Myocyte (in vitro differentiated cells): ENCODE measurements around the gene PDGFC. TPM values are rescaled to one million over a fixed set of nuclear protein-coding genes. Genes with fewer than 3 reads are reported as not detected.
"Not testable (repeated sequence)": the region's sequence is repeated elsewhere in the genome, so short reads cannot be mapped to it uniquely, and the experiment has no call there.

Experiments
- DNase-seq: peaks from one replicate; pipeline ENCODE4 v3.0.0-alpha.2; 2012; ENCODE audit warnings: low read depth
- total RNA-seq: library from RNA; depleted of rRNA; stranded (reverse); fragments of >200 nt; gene quantifications from 2 replicates; pipeline ENCODE4 v1.2.3, GENCODE V29; 2014

Gene PDGFC
- total RNA-seq, 1 donor from 2014 or later, result 49.5 TPM

- no peak for DNase-seq
Observed at GRCh38 chr4:156952078-156952759, 19.4 kb downstream of the PDGFC start.

DNA sequence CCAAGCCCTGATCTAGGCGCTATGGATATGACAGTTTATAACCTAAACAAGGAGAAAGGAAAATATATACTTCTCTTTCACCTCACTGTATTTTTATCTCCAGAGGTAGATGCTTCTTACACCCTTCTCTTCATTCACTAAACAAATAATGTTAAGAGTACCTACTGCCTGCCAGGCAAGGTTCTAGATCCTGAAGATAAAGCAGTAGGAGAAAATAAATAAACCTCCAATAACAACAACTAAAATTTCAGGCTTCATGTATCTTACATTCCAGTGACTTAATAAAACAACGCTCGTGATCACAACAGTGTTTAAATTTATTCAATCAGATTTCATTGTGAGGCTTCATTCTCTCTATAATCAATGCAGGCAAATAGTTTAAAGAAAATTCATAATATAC, 20.7 kb downstream of the PDGFC start:
- no peak for DNase-seq

DNA sequence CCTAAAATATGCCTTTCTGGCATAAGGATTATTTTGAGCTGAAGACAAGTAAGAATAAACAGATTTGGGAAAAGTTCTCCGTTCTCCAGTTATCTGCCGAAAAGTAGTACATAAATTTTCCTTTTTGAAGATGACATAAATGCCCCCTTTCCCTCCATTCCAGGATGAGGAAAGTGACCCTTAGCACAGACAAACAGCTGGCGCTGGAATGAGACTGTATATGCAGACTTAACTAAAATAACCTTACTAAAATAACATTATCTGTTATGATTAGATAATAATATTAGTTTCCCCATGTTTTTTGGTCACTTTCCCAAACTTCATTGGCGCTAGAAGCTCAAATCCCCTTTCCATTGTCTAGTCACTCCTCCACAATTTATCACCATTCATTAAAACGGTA, 21.5 kb downstream of the PDGFC start:
- no peak for DNase-seq

- DNase-seq, result no peak
Observed at GRCh38 chr4:156949373-156949814, 22.2 kb downstream of the PDGFC start.

- DNase-seq, result no peak
Observed at GRCh38 chr4:156948738-156949137, 22.9 kb downstream of the PDGFC start.

- no peak for DNase-seq
Observed at GRCh38 chr4:156948133-156948532, 23.5 kb downstream of the PDGFC start.

- DNase-seq, result peak; percentile 78
Observed at GRCh38 chr4:156946516-156947424, 24.8 kb downstream of the PDGFC start.

GRCh38 chr4:156945532-156945931, 26.1 kb downstream of the PDGFC start:
- DNase-seq, result no peak

DNA sequence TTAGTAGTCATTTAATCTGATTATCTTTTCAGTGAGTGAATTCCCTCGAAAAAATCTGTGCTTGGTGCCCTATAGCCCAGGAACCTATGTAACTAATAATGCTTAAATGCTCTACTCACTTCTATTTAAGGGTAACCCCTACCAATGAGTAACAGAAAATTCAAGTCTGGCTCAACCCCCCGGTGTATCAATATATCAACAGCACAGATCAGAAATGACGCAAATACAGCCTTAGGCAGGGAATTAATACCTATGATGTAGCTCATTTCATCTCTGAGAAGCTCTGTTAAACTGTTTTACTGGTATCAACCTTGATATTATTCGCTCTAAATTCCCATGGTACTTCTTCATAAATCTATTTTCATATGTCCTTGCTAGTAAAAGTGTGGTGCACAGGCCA, 28.6 kb downstream of the PDGFC start:
- DNase-seq, result no peak

- peak; percentile 73 for DNase-seq
Observed at GRCh38 chr4:156941940-156942548, 29.6 kb downstream of the PDGFC start.

DNA sequence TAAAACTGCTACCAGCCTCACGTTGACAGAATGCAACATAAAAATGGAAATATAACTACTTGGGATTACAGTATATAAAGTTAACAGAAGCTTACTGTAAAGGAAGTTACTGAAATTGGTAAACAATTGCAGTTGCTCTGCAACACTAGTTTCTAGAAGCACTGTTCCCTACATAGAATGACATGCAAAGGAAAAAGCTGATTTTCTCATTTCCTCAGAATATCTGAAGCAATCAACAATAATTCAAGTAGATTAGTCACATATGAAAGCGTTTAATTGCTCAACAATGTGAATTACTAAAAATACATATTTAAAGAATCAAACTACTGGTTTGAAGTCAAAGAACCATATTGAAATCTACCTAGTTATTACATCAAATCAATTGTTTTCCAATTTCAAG, 31.8 kb downstream of the PDGFC start:
- no peak for DNase-seq

DNA sequence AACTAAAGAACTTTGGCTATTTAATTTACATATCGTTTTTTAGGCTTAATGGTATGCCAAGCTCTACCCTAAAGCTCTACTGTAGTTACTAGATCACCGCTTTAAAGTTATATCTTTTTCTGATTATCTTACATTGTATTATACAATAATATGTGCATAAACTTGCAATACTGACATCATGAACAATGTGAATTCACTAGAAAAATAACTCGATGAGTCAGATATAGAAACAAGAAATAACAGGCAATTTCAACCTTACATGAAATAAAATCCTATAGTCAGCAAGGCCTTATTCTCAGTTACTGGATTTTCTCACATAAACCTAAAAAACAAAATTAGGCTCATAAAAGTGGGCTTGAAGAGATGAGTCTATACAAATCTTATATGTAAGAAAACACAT, 32.5 kb downstream of the PDGFC start:
- no peak for DNase-seq

GRCh38 chr4:156934259-156934635, 37.4 kb downstream of the PDGFC start:
- DNase-seq, result no peak

DNA sequence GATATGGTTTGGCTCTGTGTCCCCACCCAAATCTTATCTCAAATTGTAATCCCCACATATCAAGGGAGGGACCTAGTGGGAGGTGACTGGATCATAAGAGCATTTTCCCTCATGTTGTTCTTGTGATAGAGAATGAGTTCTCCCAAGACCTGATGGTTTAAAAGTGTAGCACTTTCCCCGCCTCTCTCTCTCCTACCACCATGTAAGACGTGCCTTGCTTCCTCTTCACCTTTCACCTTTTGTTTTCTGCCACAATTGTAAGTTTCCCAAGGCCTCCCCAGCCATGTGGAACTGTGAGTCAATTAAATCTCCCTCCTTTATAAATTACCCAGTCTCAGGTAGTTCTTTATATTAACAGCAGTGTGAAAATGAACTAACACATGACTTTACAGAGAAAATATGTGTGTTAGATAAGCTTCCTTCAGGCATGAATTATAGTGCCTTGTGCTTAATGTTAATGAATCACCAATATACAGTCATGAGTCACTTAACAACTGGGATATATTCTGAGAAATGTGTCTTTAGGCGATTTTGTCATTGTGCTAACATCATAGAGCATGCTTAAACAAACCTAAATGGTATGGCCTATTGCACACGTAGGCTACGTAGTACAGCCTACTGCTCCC, 37.9 kb downstream of the PDGFC start:
- no peak for DNase-seq

- not testable (repeated sequence) for DNase-seq
Observed at GRCh38 chr4:156932360-156932759, 39.2 kb downstream of the PDGFC start.

GRCh38 chr4:156931267-156931666, 40.3 kb downstream of the PDGFC start:
- DNase-seq, result peak; percentile 56

DNA sequence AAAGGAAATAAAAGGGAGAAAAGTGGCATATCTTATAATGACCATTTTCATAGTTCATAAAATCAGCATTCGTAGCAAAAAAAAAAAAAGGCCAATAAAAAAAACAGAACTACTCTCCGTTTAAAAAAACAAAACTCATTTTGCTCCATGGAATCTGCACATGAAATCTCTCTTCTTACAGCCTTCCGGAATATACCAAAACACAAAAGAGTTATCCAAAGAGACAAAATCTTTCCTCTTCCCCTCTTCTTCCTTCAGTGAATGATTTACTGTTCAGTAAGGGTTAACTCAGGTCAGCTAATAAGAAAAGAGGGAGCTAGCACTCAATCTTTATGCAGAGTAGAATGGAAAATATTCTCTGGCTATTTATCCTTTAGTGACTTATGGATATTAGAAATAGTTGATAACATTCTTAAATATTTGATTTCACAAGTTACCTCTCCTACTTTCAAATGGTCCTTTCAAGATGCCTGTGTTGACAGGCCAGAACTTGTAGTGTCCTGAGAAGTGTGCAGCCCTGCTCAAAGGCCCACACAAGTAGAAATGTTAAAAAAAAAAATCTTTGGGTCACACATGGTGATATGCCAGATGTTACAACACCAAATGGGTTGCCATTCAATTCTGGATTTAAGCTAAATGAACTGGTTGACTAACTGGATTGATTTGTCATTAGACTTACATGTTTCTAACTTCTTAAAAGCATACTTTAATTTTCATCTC, 42.1 kb downstream of the PDGFC start:
- no peak for DNase-seq

DNA sequence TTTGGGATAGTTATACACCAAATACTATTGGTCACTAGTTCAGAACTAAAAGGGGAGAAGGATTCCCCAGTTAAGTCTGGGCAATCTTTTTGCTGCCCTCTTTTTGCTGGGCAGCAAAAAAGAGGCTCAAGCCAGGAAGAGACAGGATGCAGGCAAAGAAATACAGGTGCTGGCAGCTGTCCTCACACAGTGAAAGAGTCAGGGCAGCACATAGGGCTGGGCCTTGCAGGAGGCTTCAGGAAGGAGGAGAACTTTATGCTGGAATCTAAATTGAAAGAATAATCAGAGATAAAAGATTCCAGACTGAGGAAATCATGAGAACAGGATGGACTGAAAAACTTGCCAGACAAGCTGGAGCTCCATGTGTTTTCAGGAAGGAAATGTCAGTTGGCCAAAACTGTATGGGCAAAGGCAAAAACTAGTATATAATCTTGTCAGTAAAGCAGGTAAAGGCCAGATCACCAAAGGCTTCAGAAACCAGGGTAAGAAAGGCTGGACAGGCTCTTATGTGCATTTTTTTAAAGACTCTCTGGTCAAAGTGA, 46.8 kb downstream of the PDGFC start:
- DNase-seq, result no peak

DNA sequence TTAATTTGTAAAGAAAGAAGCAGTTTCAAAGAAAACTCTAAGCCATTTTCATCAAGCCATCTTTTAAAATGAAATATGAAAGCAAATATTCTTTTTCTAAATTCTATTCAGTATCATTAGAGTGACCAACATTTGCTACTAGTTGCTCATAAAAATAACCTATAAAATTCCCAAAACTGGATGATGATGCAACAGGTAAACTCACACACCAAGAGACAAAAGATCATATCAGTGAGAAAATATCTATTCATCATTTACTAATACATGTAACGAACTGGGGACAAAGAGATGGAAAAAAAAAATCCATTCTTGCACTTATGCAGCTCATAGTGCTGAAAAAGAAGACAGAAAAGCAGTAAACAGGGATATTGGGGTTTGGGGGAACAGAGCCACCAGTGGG, 48.1 kb downstream of the PDGFC start:
- no peak for DNase-seq

- no peak for DNase-seq
Observed at GRCh38 chr4:156915221-156915620, 56.4 kb downstream of the PDGFC start.

DNA sequence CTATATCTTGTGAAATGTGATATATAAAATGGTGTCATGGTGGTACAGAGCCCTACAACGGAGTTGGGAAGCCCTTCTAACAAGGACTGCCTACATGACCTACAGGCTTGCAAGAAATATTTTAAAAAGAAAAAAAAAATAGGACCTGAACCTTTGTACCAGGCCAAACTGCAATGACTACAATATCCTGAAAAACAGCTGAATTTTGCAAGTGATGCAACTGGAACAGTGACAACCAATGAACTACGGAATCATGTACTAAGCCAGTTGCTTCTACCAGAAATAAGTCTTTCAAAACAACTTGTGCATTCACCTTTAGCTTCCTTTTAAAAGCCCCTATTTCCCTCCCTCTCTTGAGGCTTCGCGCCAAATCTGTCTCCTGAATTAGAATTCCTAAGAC, 58.4 kb downstream of the PDGFC start:
- DNase-seq, result no peak
